Neuronal stem cell (in vitro differentiated cells): ENCODE results near the gene ANXA10.

Experiments
- DNase-seq: peaks from one replicate; pipeline ENCODE4 v3.0.0-alpha.2; 2013; ENCODE audit warnings: low spot score
- H2AFZ ChIP-seq: one replicate; pipeline ENCODE4 v1.6.1; 2013; ENCODE audit warnings: mild to moderate bottlenecking, low read length, inconsistent platforms
- H2AK5ac ChIP-seq: 2 replicates; pipeline ENCODE4 v1.6.1; 2013; ENCODE audit warnings: low read depth, mild to moderate bottlenecking, inconsistent platforms, low read length, moderate library complexity, mixed read lengths
- H2BK120ac ChIP-seq: 2 replicates; pipeline ENCODE4 v1.6.1; 2013; ENCODE audit warnings: low read depth, mild to moderate bottlenecking, inconsistent platforms, low read length, moderate library complexity, mixed read lengths
- H2BK12ac ChIP-seq: one replicate; pipeline ENCODE4 v1.6.1; 2013; ENCODE audit warnings: low read length, inconsistent platforms
- H2BK15ac ChIP-seq: 2 replicates; pipeline ENCODE4 v1.6.1; 2013; ENCODE audit warnings: mild to moderate bottlenecking, low read length, inconsistent platforms, mixed read lengths
- H2BK5ac ChIP-seq: one replicate; pipeline ENCODE4 v1.6.1; 2013; ENCODE audit warnings: inconsistent platforms, mild to moderate bottlenecking, low read length, moderate library complexity
- H3K14ac ChIP-seq: one replicate; pipeline ENCODE4 v1.6.1; 2013; ENCODE audit warnings: low read length, inconsistent platforms
- H3K18ac ChIP-seq: 2 replicates; pipeline ENCODE4 v1.6.1; 2013; ENCODE audit warnings: low read length, inconsistent platforms
- H3K23ac ChIP-seq: 2 replicates; pipeline ENCODE4 v1.6.1; 2013; ENCODE audit warnings: low read depth, mild to moderate bottlenecking, mixed read lengths, low read length, inconsistent platforms; ENCODE audit not compliant: poor library complexity
- H3K27ac ChIP-seq: replicated peaks from 3 replicates; pipeline ENCODE4 v1.5.1; 2013; ENCODE audit warnings: low read length, inconsistent platforms
- H3K27me3 ChIP-seq, 3 experiments: 2 replicates each; pipeline ENCODE4 v1.6.1; 2013; ENCODE audit warnings: low read length in 3 of 3, mild to moderate bottlenecking in 2 of 3, inconsistent platforms in 1 of 3, low read depth in 1 of 3, mixed read lengths in 1 of 3, moderate library complexity in 1 of 3; ENCODE audit not compliant: control insufficient read depth in 3 of 3, insufficient read depth in 3 of 3
- H3K36me3 ChIP-seq, 2 donors: replicated peaks in 1 of 2; 2 replicates each; pipeline ENCODE4 v1.6.1; 2013; ENCODE audit warnings: low read length in 2 of 2; ENCODE audit not compliant: control insufficient read depth in 2 of 2, insufficient read depth in 2 of 2
- H3K4ac ChIP-seq: 2 replicates; pipeline ENCODE4 v1.6.1; 2013; ENCODE audit warnings: inconsistent platforms, mild to moderate bottlenecking, low read length, moderate library complexity
- H3K4me1 ChIP-seq, 2 donors: 1 replicate in 1 of 2; 2 replicates in 1 of 2; pipeline ENCODE4 v1.6.1; 2013; ENCODE audit warnings: low read length in 2 of 2, low read depth in 1 of 2; ENCODE audit not compliant: control insufficient read depth in 2 of 2, insufficient read depth in 1 of 2
- H3K4me2 ChIP-seq: one replicate; pipeline ENCODE4 v1.6.1; 2013; ENCODE audit warnings: mild to moderate bottlenecking, low read length, inconsistent platforms; ENCODE audit not compliant: insufficient read depth, poor library complexity, severe bottlenecking
- H3K4me3 ChIP-seq, 2 donors: 2 replicates each; pipeline ENCODE4 v1.5.1; 2013; ENCODE audit warnings: low read length in 2 of 2, mild to moderate bottlenecking in 2 of 2, inconsistent platforms in 1 of 2, moderate library complexity in 1 of 2
- H3K79me1 ChIP-seq: one replicate; pipeline ENCODE4 v1.6.1; 2013; ENCODE audit warnings: low read depth, mild to moderate bottlenecking, inconsistent platforms, low read length, moderate library complexity
- H3K9ac ChIP-seq: one replicate; pipeline ENCODE4 v1.6.1; 2013; ENCODE audit warnings: mild to moderate bottlenecking, low read depth, low read length, inconsistent platforms; ENCODE audit not compliant: poor library complexity
- H3K9me3 ChIP-seq, 2 donors: replicated peaks in 1 of 2; 2 replicates each; pipeline versions ENCODE3 to v1.6.1; 2013; ENCODE audit warnings: low read length in 2 of 2, mild to moderate bottlenecking in 2 of 2, inconsistent platforms in 1 of 2, low read depth in 1 of 2, mixed read lengths in 1 of 2, moderate library complexity in 1 of 2; ENCODE audit not compliant: control insufficient read depth in 2 of 2, insufficient read depth in 1 of 2
- H4K8ac ChIP-seq: one replicate; pipeline ENCODE4 v1.6.1; 2013; ENCODE audit warnings: low read depth, mild to moderate bottlenecking, inconsistent platforms, low read length, moderate library complexity
- H4K91ac ChIP-seq: one replicate; pipeline ENCODE4 v1.6.1; 2013; ENCODE audit warnings: low read length, low read depth, mild to moderate bottlenecking, inconsistent platforms; ENCODE audit not compliant: poor library complexity
- WGBS, 2 donors: extraction: QIAGEN DNeasy Blood & Tissue Kit; methylation state at CpG; one replicate each; pipeline ENCODE4 v1.1.7; 2013; ENCODE audit warnings: missing lambda C conversion rate in 2 of 2, mixed read lengths in 1 of 2; ENCODE audit not compliant: insufficient read length in 2 of 2, insufficient replicate concordance in 1 of 2; ENCODE audit errors: extremely low coverage in 2 of 2; 5-methylcytosine and 5-hydroxymethylcytosine counted together

ANXA10 gene

DNA sequence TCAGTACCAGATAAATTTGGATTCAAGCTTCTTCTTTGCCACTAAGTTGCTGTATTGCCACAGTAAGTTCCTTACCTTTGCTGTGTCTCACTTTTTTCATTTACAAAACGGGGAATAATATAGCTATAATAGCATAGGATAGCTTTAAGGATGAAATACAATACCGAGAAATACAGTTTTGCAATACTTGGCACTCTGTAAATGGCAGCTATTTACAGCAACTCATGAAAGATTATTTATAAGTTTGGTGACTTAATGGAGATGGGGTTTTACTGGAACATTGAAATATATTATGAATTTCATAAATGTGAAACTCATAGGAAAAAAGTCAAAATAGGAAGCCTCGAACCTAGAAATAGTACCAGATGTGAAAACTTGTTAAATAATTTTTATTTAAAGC is 27.6 kb downstream of the ANXA10 start:
- peaks cover 0 to under 1% of the 10 kb centered on the region in 2 donors for H3K4me1 ChIP-seq
- no CpG with 5 or more reads among the region's 3 CpGs for WGBS, 2 donors
- H3K23ac ChIP-seq, result no peak overlapping the region
- no peaks in the 10 kb centered on the region for H3K36me3 ChIP-seq
- H3K79me1 ChIP-seq, result no peaks in the 10 kb centered on the region
- H3K4ac ChIP-seq, result no peak overlapping the region
- no peak overlapping the region for H2BK5ac ChIP-seq
- no peak overlapping the region for H3K9ac ChIP-seq
- H3K27me3 ChIP-seq, result no peaks in the 10 kb centered on the region
- no peak for DNase-seq
- no peak overlapping the region for H3K27ac ChIP-seq
- no peak overlapping the region for H2BK15ac ChIP-seq
- no peak overlapping the region for H3K4me2 ChIP-seq
- no peak overlapping the region for H2AFZ ChIP-seq
- no peak overlapping the region for H2AK5ac ChIP-seq
- no peak overlapping the region for H2BK120ac ChIP-seq
- no peak overlapping the region for H3K4me3 ChIP-seq
- H2BK12ac ChIP-seq, result no peak overlapping the region
- H4K8ac ChIP-seq, result no peak overlapping the region
- H3K18ac ChIP-seq, result no peak overlapping the region
- no peak overlapping the region for H4K91ac ChIP-seq
- H3K9me3 ChIP-seq, result no peaks in the 10 kb centered on the region
- no peak overlapping the region for H3K14ac ChIP-seq

DNA sequence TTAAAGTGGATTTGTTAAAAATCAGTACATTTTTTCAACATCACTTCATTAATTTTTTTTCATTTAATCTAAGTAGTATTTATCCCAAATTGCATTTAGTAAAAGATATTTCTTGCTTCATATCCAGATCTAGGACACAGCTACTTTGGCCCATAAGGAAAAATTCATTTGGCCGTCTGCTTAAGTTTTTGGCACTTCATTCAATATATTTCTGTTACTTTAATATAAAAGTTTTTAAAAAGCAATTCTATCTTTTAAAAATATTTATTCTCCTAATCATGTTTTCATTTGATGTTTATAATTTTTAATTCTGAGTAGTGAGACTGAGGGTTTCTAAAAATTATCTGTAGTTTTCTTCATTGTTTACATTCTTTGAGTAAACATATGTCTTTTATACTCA is 28.5 kb downstream of the ANXA10 start:
- H3K27me3 ChIP-seq, result no peaks in the 10 kb centered on the region
- H3K79me1 ChIP-seq, result no peaks in the 10 kb centered on the region
- no peak overlapping the region for H2BK12ac ChIP-seq
- H2AK5ac ChIP-seq, result no peak overlapping the region
- H3K23ac ChIP-seq, result no peak overlapping the region
- H3K36me3 ChIP-seq, result no peaks in the 10 kb centered on the region
- no peak overlapping the region for H2BK120ac ChIP-seq
- no peak overlapping the region for H3K4me2 ChIP-seq
- no peak overlapping the region for H4K8ac ChIP-seq
- no peak overlapping the region for H3K27ac ChIP-seq
- no peak overlapping the region for H3K9ac ChIP-seq
- no peak overlapping the region for H3K4me3 ChIP-seq
- no peak overlapping the region for H2AFZ ChIP-seq
- no peak overlapping the region for H2BK15ac ChIP-seq
- DNase-seq, result no peak
- H3K14ac ChIP-seq, result no peak overlapping the region
- H4K91ac ChIP-seq, result no peak overlapping the region
- no peaks in the 10 kb centered on the region for H3K9me3 ChIP-seq
- no peak overlapping the region for H3K18ac ChIP-seq
- peaks cover 0 to 4% of the 10 kb centered on the region in 2 donors for H3K4me1 ChIP-seq
- no CpG with 5 or more reads among the region's 1 CpG for WGBS, 2 donors
- no peak overlapping the region for H3K4ac ChIP-seq
- H2BK5ac ChIP-seq, result no peak overlapping the region

DNA sequence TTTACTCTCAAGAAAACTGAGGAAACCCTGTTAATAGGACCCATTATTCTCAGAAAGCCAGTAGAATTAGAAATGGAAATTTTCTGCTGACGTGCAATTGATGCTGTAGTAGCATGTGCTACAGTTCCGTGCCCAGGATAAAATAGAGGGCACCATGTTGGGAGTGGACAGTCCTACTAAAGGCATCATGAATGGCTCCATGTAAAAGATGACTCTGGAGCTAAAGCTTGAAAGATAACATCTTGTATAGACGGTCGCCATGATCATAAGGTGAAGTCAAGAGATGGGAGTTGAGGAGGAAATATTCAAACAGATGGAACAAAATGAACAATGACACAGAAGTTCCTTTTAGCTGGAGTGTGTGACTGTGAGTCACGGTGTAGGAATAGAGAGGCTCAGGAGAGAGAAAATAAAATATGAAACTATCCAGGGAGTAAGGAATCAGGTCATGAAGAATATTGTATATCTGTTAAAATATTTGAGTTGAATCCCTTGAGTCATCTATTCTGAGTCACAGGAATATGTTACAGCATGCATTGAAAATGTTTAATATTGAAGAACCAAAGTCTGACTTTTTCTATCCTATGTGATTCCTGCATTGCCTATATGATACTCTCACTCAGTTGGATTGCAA is 31.8 kb downstream of the ANXA10 start:
- no peaks in the 10 kb centered on the region for H3K36me3 ChIP-seq
- no peak overlapping the region for H3K23ac ChIP-seq
- H3K14ac ChIP-seq, result no peak overlapping the region
- H3K27me3 ChIP-seq, result no peaks in the 10 kb centered on the region
- no peak overlapping the region for H3K18ac ChIP-seq
- no CpG with 5 or more reads among the region's 5 CpGs for WGBS, 2 donors
- H3K4me3 ChIP-seq, result no peak overlapping the region
- H2BK5ac ChIP-seq, result no peak overlapping the region
- peaks cover 3 to 6% of the 10 kb centered on the region in 2 donors for H3K4me1 ChIP-seq
- no peak overlapping the region for H2AK5ac ChIP-seq
- no peak overlapping the region for H2BK120ac ChIP-seq
- no peak overlapping the region for H3K9ac ChIP-seq
- no peak overlapping the region for H3K4me2 ChIP-seq
- H3K4ac ChIP-seq, result no peak overlapping the region
- no peaks in the 10 kb centered on the region for H3K9me3 ChIP-seq
- H4K91ac ChIP-seq, result no peak overlapping the region
- no peak overlapping the region for H4K8ac ChIP-seq
- no peak overlapping the region for H2AFZ ChIP-seq
- no peak for DNase-seq
- no peaks in the 10 kb centered on the region for H3K79me1 ChIP-seq
- H3K27ac ChIP-seq, result no peak overlapping the region
- H2BK12ac ChIP-seq, result no peak overlapping the region
- no peak overlapping the region for H2BK15ac ChIP-seq

DNA sequence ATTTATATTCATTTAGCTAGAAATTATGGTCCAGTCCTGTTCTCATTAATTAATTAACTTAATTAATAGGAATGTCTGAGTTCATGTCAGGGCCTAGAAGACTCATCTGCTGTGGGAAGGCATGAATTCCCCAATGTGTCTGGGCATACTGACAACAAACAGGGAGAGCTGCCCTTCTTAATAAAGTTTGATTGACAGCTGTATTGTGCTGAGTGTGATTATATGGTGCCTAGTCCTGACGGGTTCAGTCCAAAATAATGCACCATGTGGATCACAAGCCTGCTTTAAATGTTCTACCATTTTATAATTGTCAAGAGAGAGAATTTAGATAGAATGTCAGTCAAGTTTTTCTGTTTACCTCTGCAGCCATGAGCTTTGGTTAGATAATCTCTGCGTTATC is 34.6 kb downstream of the ANXA10 start:
- no peak overlapping the region for H3K14ac ChIP-seq
- WGBS, 2 donors, result no CpG with 5 or more reads among the region's 2 CpGs
- H3K9ac ChIP-seq, result no peak overlapping the region

More for the DNA sequence above, 34.6 kb downstream of the ANXA10 start:
- H3K9me3 ChIP-seq, result no peaks in the 10 kb centered on the region
- no peak overlapping the region for H3K4me2 ChIP-seq
- H4K8ac ChIP-seq, result no peak overlapping the region
- H3K36me3 ChIP-seq, result no peaks in the 10 kb centered on the region
- no peak overlapping the region for H3K4ac ChIP-seq
- no peaks in the 10 kb centered on the region for H3K79me1 ChIP-seq
- no peak overlapping the region for H3K23ac ChIP-seq
- DNase-seq, result no peak
- no peak overlapping the region for H2BK5ac ChIP-seq
- no peak overlapping the region for H3K27ac ChIP-seq
- H2BK12ac ChIP-seq, result no peak overlapping the region
- no peak overlapping the region for H2BK120ac ChIP-seq
- H2AK5ac ChIP-seq, result no peak overlapping the region
- H3K27me3 ChIP-seq, result no peaks in the 10 kb centered on the region
- H3K4me1 ChIP-seq, result peaks cover 5 to 8% of the 10 kb centered on the region in 2 donors
- H3K18ac ChIP-seq, result no peak overlapping the region
- H3K4me3 ChIP-seq, result no peak overlapping the region
- H2BK15ac ChIP-seq, result no peak overlapping the region
- no peak overlapping the region for H4K91ac ChIP-seq
- no peak overlapping the region for H2AFZ ChIP-seq
